ENCODE results near the gene ANKH.

ANKH gene

GRCh38 chr5:14737291-14737690 lies 134.3 kb downstream of the ANKH start:
- no peak for DNase-seq (ENCODE audit: low read depth in 2 of 2)

GRCh38 chr5:14735944-14736343 lies 135.6 kb downstream of the ANKH start:
- DNase-seq (ENCODE audit: low read depth in 2 of 2) = no peak

DNA sequence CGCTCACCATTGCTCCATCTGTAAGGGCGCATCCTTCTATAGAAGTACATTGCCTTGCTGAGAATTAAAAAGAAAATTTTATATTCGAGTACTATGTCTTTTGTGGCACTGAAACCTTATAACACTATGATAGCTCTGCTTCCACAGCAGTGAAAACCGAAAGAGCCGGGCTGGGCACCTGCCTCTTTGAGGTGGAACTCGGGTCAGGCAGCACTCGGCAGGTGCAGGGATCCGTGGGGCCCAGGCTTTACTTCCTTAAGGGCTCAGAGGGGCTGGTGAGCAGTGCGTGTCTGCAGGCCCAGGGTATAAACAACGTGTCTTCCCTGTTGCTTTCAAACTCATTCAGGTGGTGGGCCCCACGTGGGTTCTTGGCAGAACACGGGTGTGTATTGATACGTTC lies 137.2 kb downstream of the ANKH start:
- DNase-seq (ENCODE audit: low read depth in 2 of 2) = no peak

GRCh38 chr5:14733661-14734060 lies 137.9 kb downstream of the ANKH start:
- no peak for DNase-seq (ENCODE audit: low read depth in 2 of 2)

- no peak for DNase-seq (ENCODE audit: low read depth in 2 of 2)
Measured at GRCh38 chr5:14732991-14733390, 138.6 kb downstream of the ANKH start.

DNA sequence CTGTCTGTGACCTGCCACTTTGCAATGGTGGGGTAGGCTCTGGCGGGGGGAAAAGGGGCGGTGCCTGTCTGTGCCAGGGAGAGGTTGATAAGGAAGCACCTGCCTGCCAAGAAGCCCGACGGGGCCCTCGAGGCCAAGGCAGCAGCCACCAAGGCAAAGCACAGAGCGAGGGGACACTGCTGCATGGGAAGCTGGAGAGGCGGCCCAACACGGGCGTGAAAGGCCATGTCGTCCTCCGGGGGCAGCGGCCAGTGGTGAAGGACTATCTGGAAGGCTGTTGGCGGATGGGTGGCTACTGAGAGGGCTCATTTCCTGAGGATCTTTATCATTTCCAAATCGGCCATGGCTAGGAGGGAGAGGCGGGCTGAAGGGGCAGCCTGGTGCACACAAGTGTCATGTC lies 140.7 kb downstream of the ANKH start:
- DNase-seq (ENCODE audit: low read depth in 2 of 2) = no peak

GRCh38 chr5:14730466-14730865 lies 141.1 kb downstream of the ANKH start:
- no peak for DNase-seq (ENCODE audit: low read depth in 2 of 2)

GRCh38 chr5:14729448-14730385 lies 141.9 kb downstream of the ANKH start:
- no peak for DNase-seq (ENCODE audit: low read depth in 2 of 2)

- DNase-seq (ENCODE audit: low read depth in 2 of 2) = no peak
Measured at GRCh38 chr5:14728459-14728938, 143.1 kb downstream of the ANKH start.

DNA sequence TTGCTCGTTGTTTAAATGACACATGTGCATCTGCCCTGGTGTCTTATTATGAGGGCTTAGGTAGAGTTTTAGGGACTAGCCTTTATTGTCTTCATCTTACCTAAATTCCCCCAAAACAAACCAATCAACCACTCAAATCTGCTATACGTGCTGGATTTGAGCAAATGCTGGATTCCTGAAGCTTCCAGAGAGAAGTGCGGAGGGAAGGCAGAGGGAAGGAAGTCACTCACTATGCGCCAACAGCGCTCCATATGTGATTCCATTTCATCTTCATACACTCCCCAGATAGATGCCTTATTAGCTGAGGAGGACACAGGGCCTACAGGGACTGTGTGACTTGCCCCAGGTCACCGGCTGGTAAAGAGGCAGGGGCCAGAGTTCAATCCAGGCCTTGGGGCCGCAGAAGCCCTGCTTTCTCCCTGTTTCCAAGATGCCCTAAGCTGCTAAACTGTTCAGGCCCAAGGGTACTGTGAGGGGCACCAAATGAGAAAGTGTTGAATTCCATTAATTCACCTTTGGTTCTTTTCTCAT lies 143.6 kb downstream of the ANKH start:
- no peak for DNase-seq (ENCODE audit: low read depth in 2 of 2)

DNA sequence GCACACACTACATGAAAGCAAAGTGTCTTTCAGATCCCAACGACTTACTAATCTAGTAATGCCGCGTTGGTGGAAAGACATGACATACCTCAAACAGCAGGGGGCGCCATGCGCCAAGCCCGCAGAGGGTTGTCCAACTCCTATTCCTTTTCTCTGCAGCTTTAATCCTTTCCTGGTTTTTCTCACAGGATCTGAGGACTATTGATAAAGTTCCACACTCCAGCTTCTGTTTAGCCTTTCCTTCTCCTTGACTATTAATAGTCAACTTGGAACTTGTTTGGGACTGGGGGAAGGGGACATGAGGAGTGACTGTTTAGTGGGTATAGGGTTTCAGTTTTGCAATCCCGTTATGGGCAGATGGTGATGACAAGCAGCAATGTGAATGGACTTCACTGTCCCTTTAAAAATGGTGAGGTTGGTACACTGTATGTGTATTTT lies 144.1 kb downstream of the ANKH start:
- peak; percentile 34 to 57 for DNase-seq (ENCODE audit: low read depth in 2 of 2)

DNA sequence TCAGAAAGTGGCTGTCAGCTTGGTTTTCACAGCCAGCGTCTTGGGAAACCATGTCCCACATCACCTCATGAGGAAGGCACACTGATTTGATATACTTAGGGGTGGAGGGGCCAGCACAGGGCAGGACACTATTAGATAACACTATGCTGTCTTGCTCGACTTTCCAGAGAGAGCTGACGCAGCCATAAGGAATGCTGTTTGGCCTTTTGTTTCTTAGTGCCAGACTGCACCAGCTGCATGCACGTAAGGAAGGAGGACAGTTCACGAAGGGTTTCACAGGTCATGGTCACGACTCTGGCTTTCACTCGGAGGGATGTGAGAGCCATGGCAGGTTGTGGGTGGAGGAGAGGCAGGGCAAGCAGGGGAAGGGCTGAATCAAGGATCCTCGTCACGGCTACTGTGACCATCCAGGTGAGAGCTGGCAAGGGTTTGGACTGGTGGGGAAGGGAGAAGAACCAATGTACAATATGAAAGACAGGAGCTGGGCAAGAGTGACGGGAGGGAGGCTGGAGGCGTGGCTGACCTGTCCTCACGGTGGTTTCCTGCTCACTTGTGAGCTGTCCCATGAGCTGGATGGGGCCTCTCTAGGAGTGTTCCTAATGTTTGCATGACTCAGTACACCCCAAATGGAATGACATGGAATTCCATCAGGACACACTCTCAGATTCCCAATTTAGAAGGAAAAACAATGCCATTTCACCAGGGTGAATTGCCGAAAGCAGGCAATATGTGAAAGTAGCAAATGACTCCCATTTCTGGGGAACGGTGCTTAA lies 145.3 kb downstream of the ANKH start:
- DNase-seq (ENCODE audit: low read depth in 2 of 2) = no peak

- no peak for DNase-seq (ENCODE audit: low read depth in 2 of 2)
Measured at GRCh38 chr5:14724633-14725032, 146.9 kb downstream of the ANKH start.

GRCh38 chr5:14723701-14724132 lies 147.9 kb downstream of the ANKH start:
- DNase-seq (ENCODE audit: low read depth in 2 of 2) = no peak

DNA sequence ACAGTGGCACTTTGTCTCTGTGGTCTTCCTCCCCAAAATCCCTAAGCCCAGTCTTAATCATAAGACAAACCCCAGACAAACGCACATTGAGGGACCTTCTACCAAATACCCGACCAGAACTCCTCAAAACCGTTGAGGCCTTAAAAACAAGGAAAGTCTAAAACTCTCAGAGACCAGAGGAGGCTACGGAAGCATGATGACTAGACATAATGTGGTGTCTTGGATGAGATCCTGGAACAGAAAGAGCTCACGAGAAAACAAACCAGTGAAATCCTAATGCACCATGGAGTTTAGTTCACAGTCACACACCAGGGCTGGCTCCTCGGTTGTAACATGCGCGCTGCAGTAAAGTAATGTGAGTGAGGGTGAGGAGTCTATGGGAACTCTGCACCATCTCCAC lies 148.7 kb downstream of the ANKH start:
- no peak for DNase-seq (ENCODE audit: low read depth in 2 of 2)

- no peak for DNase-seq (ENCODE audit: low read depth in 2 of 2)
Measured at GRCh38 chr5:14721990-14722656, 149.5 kb downstream of the ANKH start.

- no peak for DNase-seq (ENCODE audit: low read depth in 2 of 2)
Measured at GRCh38 chr5:14720236-14720923, 151.2 kb downstream of the ANKH start.

DNA sequence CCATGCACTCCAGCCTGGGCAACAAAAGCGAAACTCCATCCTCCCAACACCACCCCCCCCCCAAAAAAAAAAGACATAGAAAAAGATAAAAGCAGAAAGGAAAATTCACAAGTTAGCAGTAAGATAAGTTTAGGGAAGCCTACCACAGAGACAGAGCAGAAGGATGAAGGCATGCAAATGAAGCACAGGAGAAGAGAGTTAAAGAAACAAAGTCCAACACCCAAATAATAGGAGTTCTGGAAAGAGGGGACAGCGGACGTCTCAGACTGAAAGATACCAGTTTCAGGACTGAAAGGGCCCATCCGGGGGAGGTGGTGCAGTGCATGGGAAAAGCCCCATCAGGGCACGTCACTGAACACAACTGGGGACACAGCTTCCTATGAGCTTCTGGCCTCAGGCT lies 152.8 kb downstream of the ANKH start:
- no peak for DNase-seq (ENCODE audit: low read depth in 2 of 2)

- no peak for DNase-seq (ENCODE audit: low read depth in 2 of 2)
Measured at GRCh38 chr5:14716755-14717752, 154.5 kb downstream of the ANKH start.

GRCh38 chr5:14715481-14715880 lies 156.1 kb downstream of the ANKH start:
- DNase-seq (ENCODE audit: low read depth in 2 of 2) = no peak

Data from stimulated activated CD8-positive, alpha-beta memory T cell treated with anti-CD3 and anti-CD28 coated beads, Interleukin-7, amount 100 ng/mL, for 1 hour (primary cell).